Loucy (cell line): ENCODE data around the gene ATP7B.

Experiments
- H2AFZ ChIP-seq: fragments of 200-600 bp; sonication (generic); 2 replicates; pipeline ENCODE4 v1.6.0; 2016; ENCODE audit warnings: antibody characterized with exemption, mild to moderate bottlenecking, low read length, moderate library complexity
- H3F3A ChIP-seq: fragments of 200-600 bp; 2 replicates; pipeline ENCODE4 v1.6.0; 2016; ENCODE audit warnings: antibody characterized with exemption, low read depth, mild to moderate bottlenecking
- H3K27me3 ChIP-seq: fragments of 200-600 bp; sonication (generic); 2 replicates; pipeline ENCODE4 v1.6.1; 2014; ENCODE audit warnings: low read length, mild to moderate bottlenecking; ENCODE audit not compliant: insufficient read depth, poor library complexity, severe bottlenecking
- H3K36me3 ChIP-seq: fragments of 200-600 bp; sonication (generic); 2 replicates; pipeline ENCODE4 v1.6.1; 2016; ENCODE audit warnings: low read length; ENCODE audit not compliant: insufficient read depth
- H3K4me1 ChIP-seq: fragments of 200-600 bp; sonication (generic); 2 replicates; pipeline ENCODE4 v1.5.1; 2014; ENCODE audit warnings: low read length, mild to moderate bottlenecking; ENCODE audit not compliant: insufficient read depth, poor library complexity, severe bottlenecking
- H3K4me2 ChIP-seq: fragments of 200-600 bp; sonication (generic); 2 replicates; pipeline ENCODE4 v1.6.0; 2014; ENCODE audit warnings: antibody characterized with exemption, low read length, low read depth, mild to moderate bottlenecking; ENCODE audit not compliant: poor library complexity, severe bottlenecking
- H3K4me3 ChIP-seq: fragments of 200-600 bp; sonication (generic); 2 replicates; pipeline ENCODE4 v1.5.1; 2014; ENCODE audit warnings: low read length, mild to moderate bottlenecking, mixed read lengths; ENCODE audit not compliant: poor library complexity, severe bottlenecking
- H3K79me2 ChIP-seq: fragments of 200-600 bp; sonication (generic); 2 replicates; pipeline ENCODE4 v1.6.1; 2014; ENCODE audit warnings: low read length; ENCODE audit not compliant: insufficient read depth
- H3K9ac ChIP-seq: fragments of 200-600 bp; sonication (generic); 2 replicates; pipeline ENCODE4 v1.6.0; 2014; ENCODE audit warnings: mild to moderate bottlenecking, low read depth, low read length, moderate library complexity; ENCODE audit not compliant: poor library complexity, severe bottlenecking
- H3K9me2 ChIP-seq: fragments of 200-600 bp; sonication (generic); replicated peaks from 2 replicates; pipeline ENCODE4 v1.6.1; 2016; ENCODE audit warnings: low read depth, low read length, mixed read lengths
- H3K9me3 ChIP-seq: fragments of 200-600 bp; sonication (generic); 2 replicates; pipeline ENCODE4 v1.6.1; 2014; ENCODE audit warnings: mild to moderate bottlenecking, antibody characterized with exemption, low read length, low read depth; ENCODE audit not compliant: insufficient read depth
- H4K20me1 ChIP-seq: fragments of 200-600 bp; sonication (generic); 2 replicates; pipeline ENCODE4 v1.6.0; 2014; ENCODE audit warnings: antibody characterized with exemption, low read length, mild to moderate bottlenecking; ENCODE audit not compliant: insufficient read depth, poor library complexity, severe bottlenecking
- CTCF ChIP-seq: fragments of 200-600 bp; sonication (generic); conservative IDR thresholded peaks from 2 replicates; pipeline ENCODE4 v1.5.1; 2014; ENCODE audit warnings: mild to moderate bottlenecking, antibody characterized with exemption, low read length
- EZH2phosphoT487 ChIP-seq: fragments of 200-600 bp; IDR thresholded peaks from 2 replicates; pipeline ENCODE4 v1.6.1; 2018; ENCODE audit warnings: antibody characterized with exemption, mild to moderate bottlenecking, moderate library complexity, borderline replicate concordance

ATP7B gene

GRCh38 chr13:51957377-51958216 is 53.7 kb downstream of the ATP7B start:
- H3K4me2 ChIP-seq: no peak overlapping the region

GRCh38 chr13:51956717-51957116 is 54.5 kb downstream of the ATP7B start:
- Histone ChIP-seq H3K36me3 (no peaks in the 10 kb centered on the region), H3K4me2 (no peak overlapping the region), H3K79me2 (no peaks in the 10 kb centered on the region), H4K20me1 (no peaks in the 10 kb centered on the region), H3K4me1 (peaks cover 7% of the 10 kb centered on the region), H3K9me3 (no peaks in the 10 kb centered on the region), H3K27me3 (no peaks in the 10 kb centered on the region), H3K9ac (no peak overlapping the region), H3F3A (no peaks in the 10 kb centered on the region), H3K4me3 (no peak overlapping the region), H2AFZ (no peak overlapping the region), H3K9me2 (no peaks in the 10 kb centered on the region)
- TF ChIP-seq CTCF (no peak), EZH2phosphoT487 (no peak)

More at GRCh38 chr13:51957377-51958216, 53.7 kb downstream of the ATP7B start:
- Histone ChIP-seq H3K79me2 (no peaks in the 10 kb centered on the region), H3K4me1 (peaks cover 7% of the 10 kb centered on the region), H3K4me3 (no peak overlapping the region), H3K9ac (no peak overlapping the region), H3K9me2 (no peaks in the 10 kb centered on the region), H3K9me3 (no peaks in the 10 kb centered on the region), H2AFZ (no peak overlapping the region), H4K20me1 (no peaks in the 10 kb centered on the region), H3F3A (no peaks in the 10 kb centered on the region), H3K27me3 (no peaks in the 10 kb centered on the region), H3K36me3 (no peaks in the 10 kb centered on the region)
- no peak for TF ChIP-seq EZH2phosphoT487
- no peak for TF ChIP-seq CTCF

DNA sequence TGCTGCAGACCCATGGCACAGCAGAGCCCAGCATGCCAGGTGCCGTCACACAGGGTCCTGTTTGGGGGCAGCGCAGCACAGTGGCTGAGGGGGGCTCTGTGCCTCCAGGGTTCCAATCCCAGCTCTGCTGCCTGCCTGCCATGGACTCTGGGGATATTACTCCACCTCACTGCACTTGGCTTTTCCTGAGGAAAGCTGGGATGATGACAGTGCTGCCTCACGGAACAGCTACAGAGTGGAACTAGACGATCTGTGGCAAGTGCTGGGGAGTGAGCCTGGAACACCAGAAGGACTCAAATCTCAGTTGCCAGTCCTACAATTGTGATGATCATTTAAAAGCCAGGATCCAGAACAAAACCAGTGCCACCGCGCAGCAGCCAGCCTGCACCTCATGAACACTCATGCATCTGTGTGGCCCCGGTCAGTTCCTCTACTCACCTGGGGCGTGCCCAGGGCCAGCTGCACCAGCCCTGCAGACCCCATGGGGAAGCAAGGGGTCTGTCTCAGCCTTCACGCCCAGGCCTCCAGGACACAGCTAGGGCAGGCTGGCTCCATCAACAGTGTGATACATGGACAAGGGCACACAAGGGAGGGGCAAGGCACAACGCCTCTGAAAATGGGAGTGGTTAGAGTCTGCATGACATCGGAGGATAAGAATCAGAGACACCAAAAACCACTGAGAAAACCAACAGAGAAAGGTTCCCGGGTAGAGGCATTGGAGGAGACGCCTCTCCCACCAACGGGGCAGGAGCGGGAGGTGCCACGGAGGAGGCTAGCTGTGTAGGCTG is 55.2 kb downstream of the ATP7B start:
- Histone ChIP-seq H3K79me2 (no peaks in the 10 kb centered on the region), H3K4me2 (no peak overlapping the region), H3K27me3 (no peaks in the 10 kb centered on the region), H3K4me1 (peaks cover 7% of the 10 kb centered on the region), H3K9ac (no peak overlapping the region), H3K4me3 (no peak overlapping the region), H2AFZ (no peak overlapping the region), H3F3A (no peaks in the 10 kb centered on the region), H3K9me2 (no peaks in the 10 kb centered on the region), H3K36me3 (no peaks in the 10 kb centered on the region), H3K9me3 (no peaks in the 10 kb centered on the region), H4K20me1 (no peaks in the 10 kb centered on the region)
- TF ChIP-seq CTCF (no peak), EZH2phosphoT487 (no peak)
